CD4-positive, alpha-beta memory T cell (primary cell): ENCODE data around the gene SSR3. TPM values are rescaled to one million over a fixed set of nuclear protein-coding genes. Genes with fewer than 3 reads are reported as not detected.

Source experiments
- CTCF ChIA-PET: fragments of 350-600 bp; sonication (Branson Sonifier 250); formaldehyde crosslinking; loops from one replicate; lab custom pipeline; 2021; ENCODE audit warnings: inconsistent platforms; ENCODE audit not compliant: partially characterized antibody; lab: Charles Lee
- POLR2A ChIA-PET: fragments of 350-600 bp; sonication (Branson Sonifier 250); formaldehyde crosslinking; loops from one replicate; lab custom pipeline; 2021; ENCODE audit not compliant: partially characterized antibody; lab: Charles Lee
- DNase-seq, 5 donors: peaks; one replicate each; pipeline versions ENCODE4 v3.0.0 to v3.0.0-alpha.2; 2020 to 2022; ENCODE audit warnings: mixed read lengths in 1 of 5
- H3K27ac ChIP-seq: one replicate; pipeline ENCODE4 v1.7.0; 2013; ENCODE audit warnings: low read depth, low read length
- H3K27me3 ChIP-seq: 2 replicates; pipeline ENCODE4 v1.7.0; 2013; ENCODE audit warnings: mild to moderate bottlenecking, low read length, moderate library complexity; ENCODE audit not compliant: insufficient read depth
- H3K36me3 ChIP-seq: 2 replicates; pipeline ENCODE4 v1.7.0; 2013; ENCODE audit warnings: mild to moderate bottlenecking, low read length, moderate library complexity; ENCODE audit not compliant: insufficient read depth
- H3K4me1 ChIP-seq: 2 replicates; pipeline ENCODE4 v1.7.0; 2013; ENCODE audit warnings: mild to moderate bottlenecking, low read length, moderate library complexity; ENCODE audit not compliant: insufficient read depth
- H3K4me3 ChIP-seq, 2 donors: one replicate each; pipeline ENCODE4 v1.7.0; 2013; ENCODE audit warnings: low read length in 2 of 2, mild to moderate bottlenecking in 1 of 2
- H3K9me3 ChIP-seq, 2 donors: one replicate each; pipeline ENCODE4 v1.7.0; 2013; ENCODE audit warnings: low read length in 2 of 2, control low read depth in 1 of 2; ENCODE audit not compliant: control insufficient read depth in 1 of 2
- H3K27ac Mint-ChIP-seq, 7 donors: one replicate each; pipeline ENCODE4 v1.8.0; 2020 to 2021; ENCODE audit warnings: mixed read lengths in 7 of 7, mild to moderate bottlenecking in 6 of 7, inconsistent platforms in 3 of 7, moderate library complexity in 3 of 7
- H3K27me3 Mint-ChIP-seq, 2 donors: one replicate each; pipeline ENCODE4 v1.8.0; 2020 to 2021; ENCODE audit warnings: mixed read lengths in 2 of 2
- H3K36me3 Mint-ChIP-seq, 2 donors: one replicate each; pipeline ENCODE4 v1.8.0; 2020 to 2021; ENCODE audit warnings: mixed read lengths in 2 of 2, inconsistent platforms in 1 of 2, mild to moderate bottlenecking in 1 of 2
- H3K4me1 Mint-ChIP-seq, 4 donors: one replicate each; pipeline ENCODE4 v1.8.0; 2020 to 2021; ENCODE audit warnings: mixed read lengths in 4 of 4, mild to moderate bottlenecking in 1 of 4
- H3K4me3 Mint-ChIP-seq, 8 donors: one replicate each; pipeline ENCODE4 v1.8.0; 2020 to 2021; ENCODE audit warnings: mixed read lengths in 8 of 8, mild to moderate bottlenecking in 7 of 8, moderate library complexity in 6 of 8, inconsistent platforms in 3 of 8
- H3K9me3 Mint-ChIP-seq, 8 donors: one replicate each; pipeline ENCODE4 v1.8.0; 2020 to 2021; ENCODE audit warnings: mixed read lengths in 8 of 8, mild to moderate bottlenecking in 5 of 8, inconsistent platforms in 3 of 8, moderate library complexity in 1 of 8
- intact Hi-C: fragments of 100-400 bp; cut with micrococcal nuclease; formaldehyde crosslinking; loops from one replicate; pipeline ENCODE4 v1.15.1; 2023
- polyA plus RNA-seq, 2 donors: library from polyadenylated mRNA; unstranded; fragments of 300-500 nt; fragmentation: Illumina TruSeq; gene quantifications; one replicate each; pipeline ENCODE4 v1.2.3, GENCODE V29; 2021
- total RNA-seq, 2 experiments: library from RNA; stranded (reverse); gene quantifications; one replicate each; pipeline ENCODE4 v1.2.3, GENCODE V29; 2021

SSR3 gene
- total and polyA plus RNA-seq, 4 experiments from 2014 or later: 132 to 158 (median 137) TPM

DNA sequence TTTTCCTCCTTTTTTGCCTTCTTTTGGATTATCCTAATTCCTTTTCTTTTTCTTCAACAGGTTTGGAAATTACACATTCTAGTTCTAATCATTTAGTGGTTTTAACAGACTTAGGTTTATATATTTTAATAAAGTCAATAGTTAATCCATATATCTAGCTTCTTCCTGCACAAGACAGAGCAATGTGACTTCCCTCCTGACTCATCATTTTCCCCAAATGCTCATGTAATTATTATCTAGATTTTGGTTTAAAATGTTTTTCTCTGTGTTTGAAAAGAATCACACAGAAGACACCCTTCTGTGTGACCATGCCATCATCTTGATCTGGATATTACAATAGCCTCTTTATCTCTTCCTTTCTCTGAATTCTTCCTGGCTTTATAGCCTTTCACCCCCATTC is 28.6 kb upstream of the SSR3 start:
- Mint-ChIP-seq H3K36me3 (no peaks in the 10 kb centered on the region), H3K4me3 (no peak overlapping the region), H3K9me3 (no peaks in the 10 kb centered on the region), H3K27me3 (peaks cover 2 to 3% of the 10 kb centered on the region in 2 donors), H3K27ac (no peak overlapping the region), H3K4me1 (peaks cover 0 to 4% (median 2%) of the 10 kb centered on the region in 4 donors)
- H3K36me3 ChIP-seq: no peaks in the 10 kb centered on the region
- intact Hi-C loops: no loop called here
- no peaks in the 10 kb centered on the region for H3K27me3 ChIP-seq
- H3K4me1 ChIP-seq: peaks cover 4% of the 10 kb centered on the region
- ChIA-PET CTCF (no interaction called here), POLR2A (interaction anchor here (0.8 kb wide), 1 partner anchor 22 kb away, joined by 3 read pairs; no protein-coding TSS in a partner anchor)
- H3K4me3 ChIP-seq: no peak overlapping the region
- H3K9me3 ChIP-seq: no peaks in the 10 kb centered on the region
- no peak overlapping the region for H3K27ac ChIP-seq
- no peak for DNase-seq

DNA sequence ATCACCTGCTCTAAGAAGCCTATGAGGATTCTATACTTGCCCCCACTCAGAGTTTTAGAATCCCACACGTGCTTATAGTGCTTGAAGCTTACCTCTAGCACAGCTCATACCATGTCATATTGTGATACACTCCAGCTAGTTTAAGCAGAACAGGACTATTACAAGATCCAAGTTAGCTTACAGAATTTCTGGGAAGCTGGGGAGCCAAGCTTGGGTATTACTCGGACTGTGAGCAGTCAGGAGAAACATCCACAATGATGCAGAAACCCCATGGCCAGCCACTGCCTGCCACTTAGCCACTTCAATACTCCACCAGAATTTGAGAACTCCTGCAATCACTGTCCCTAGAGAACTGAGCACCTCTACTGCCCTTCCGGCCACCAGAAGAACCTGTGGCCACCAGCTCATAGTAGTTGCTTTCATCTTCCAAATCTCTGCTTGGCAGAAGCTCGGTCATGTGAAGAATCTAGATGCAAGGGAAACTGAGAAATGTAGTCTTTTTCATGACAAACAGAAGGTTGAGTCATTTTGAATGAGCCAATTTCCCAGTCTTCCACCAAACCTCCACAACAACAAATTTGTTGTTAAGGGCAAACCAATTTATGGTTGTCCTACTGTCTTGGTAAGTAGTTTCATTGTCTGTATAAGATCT is 27.7 kb upstream of the SSR3 start:
- H3K36me3 ChIP-seq: no peaks in the 10 kb centered on the region
- H3K27me3 ChIP-seq: no peaks in the 10 kb centered on the region
- H3K27ac ChIP-seq: no peak overlapping the region
- H3K9me3 ChIP-seq: no peaks in the 10 kb centered on the region
- Mint-ChIP-seq H3K9me3 (no peaks in the 10 kb centered on the region), H3K4me1 (peaks cover 0 to 4% (median 2%) of the 10 kb centered on the region in 4 donors), H3K4me3 (no peak overlapping the region), H3K36me3 (no peaks in the 10 kb centered on the region), H3K27ac (no peak overlapping the region), H3K27me3 (peaks cover 2 to 3% of the 10 kb centered on the region in 2 donors)
- CTCF ChIA-PET: no interaction called here
- POLR2A ChIA-PET: interaction anchor here (0.5 to 0.8 kb wide), 2 partner anchors 22 to 87 kb away, joined by 3 read pairs; no protein-coding TSS in a partner anchor
- peaks cover 4% of the 10 kb centered on the region for H3K4me1 ChIP-seq
- no peak for DNase-seq
- H3K4me3 ChIP-seq: no peak overlapping the region
- intact Hi-C loops: no loop called here

DNA sequence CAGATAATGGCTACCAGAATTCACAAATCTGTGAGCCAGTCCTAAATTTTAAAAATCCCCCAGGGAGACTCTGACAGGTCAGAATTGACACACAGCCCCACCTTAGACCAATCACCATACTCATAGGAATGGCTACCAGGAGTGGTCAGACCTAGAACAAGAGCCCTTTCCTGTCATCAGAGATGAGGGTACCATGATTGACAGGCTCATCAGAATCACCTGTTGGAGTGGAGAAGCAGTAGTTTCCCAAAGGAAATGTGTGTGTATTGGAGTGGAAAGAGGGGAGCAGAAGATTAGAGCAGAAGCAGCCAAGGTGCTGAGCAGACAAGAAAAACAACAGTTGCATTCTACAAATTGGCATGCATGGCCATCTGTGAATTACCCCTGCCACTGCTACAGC is 27.0 kb upstream of the SSR3 start:
- peaks cover 4% of the 10 kb centered on the region for H3K4me1 ChIP-seq
- no peaks in the 10 kb centered on the region for H3K36me3 ChIP-seq
- H3K27me3 Mint-ChIP-seq: peaks cover 2 to 3% of the 10 kb centered on the region in 2 donors
- no peak for DNase-seq
- no peak overlapping the region for H3K4me3 Mint-ChIP-seq
- H3K4me1 Mint-ChIP-seq: peaks cover 0 to 4% (median 2%) of the 10 kb centered on the region in 4 donors
- ChIA-PET CTCF (no interaction called here), POLR2A (no interaction called here)
- intact Hi-C loops: no loop called here
- no peaks in the 10 kb centered on the region for H3K9me3 ChIP-seq
- no peak overlapping the region for H3K27ac ChIP-seq
- no peak overlapping the region for H3K4me3 ChIP-seq
- no peaks in the 10 kb centered on the region for H3K36me3 Mint-ChIP-seq
- no peak overlapping the region for H3K27ac Mint-ChIP-seq
- H3K27me3 ChIP-seq: no peaks in the 10 kb centered on the region
- no peaks in the 10 kb centered on the region for H3K9me3 Mint-ChIP-seq

DNA sequence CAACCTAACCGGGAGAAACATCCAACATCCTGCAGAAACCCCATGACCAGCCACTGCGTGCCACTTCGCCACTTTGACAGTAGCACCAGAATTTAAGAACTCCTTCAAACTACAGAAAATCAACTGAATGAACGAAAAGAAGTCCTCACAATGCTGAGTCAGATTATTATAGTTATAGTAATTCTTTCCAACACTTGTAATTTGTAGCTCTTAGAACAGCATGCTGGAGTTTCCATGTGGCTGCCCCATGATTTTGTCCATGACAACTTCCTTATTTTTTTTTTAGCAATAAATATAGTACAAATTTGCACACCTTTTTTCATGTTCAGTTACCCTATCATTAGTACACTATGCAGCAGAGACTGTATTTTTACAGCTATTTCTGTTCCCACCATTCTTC is 26.1 kb upstream of the SSR3 start:
- Mint-ChIP-seq H3K9me3 (no peaks in the 10 kb centered on the region), H3K4me1 (peaks cover 0 to 4% (median 2%) of the 10 kb centered on the region in 4 donors), H3K27ac (no peak overlapping the region), H3K4me3 (no peak overlapping the region), H3K27me3 (peaks cover 4 to 5% of the 10 kb centered on the region in 2 donors), H3K36me3 (no peaks in the 10 kb centered on the region)
- H3K4me1 ChIP-seq: peaks cover 4% of the 10 kb centered on the region
- POLR2A ChIA-PET: no interaction called here
- no peak overlapping the region for H3K27ac ChIP-seq
- intact Hi-C loops: no loop called here
- H3K9me3 ChIP-seq: no peaks in the 10 kb centered on the region
- DNase-seq: no peak
- CTCF ChIA-PET: interaction anchor here (0.8 kb wide), 1 partner anchor 26 kb away, joined by 3 read pairs; the partner anchor contains the start of gene SSR3
- no peak overlapping the region for H3K4me3 ChIP-seq
- no peaks in the 10 kb centered on the region for H3K36me3 ChIP-seq
- no peaks in the 10 kb centered on the region for H3K27me3 ChIP-seq

DNA sequence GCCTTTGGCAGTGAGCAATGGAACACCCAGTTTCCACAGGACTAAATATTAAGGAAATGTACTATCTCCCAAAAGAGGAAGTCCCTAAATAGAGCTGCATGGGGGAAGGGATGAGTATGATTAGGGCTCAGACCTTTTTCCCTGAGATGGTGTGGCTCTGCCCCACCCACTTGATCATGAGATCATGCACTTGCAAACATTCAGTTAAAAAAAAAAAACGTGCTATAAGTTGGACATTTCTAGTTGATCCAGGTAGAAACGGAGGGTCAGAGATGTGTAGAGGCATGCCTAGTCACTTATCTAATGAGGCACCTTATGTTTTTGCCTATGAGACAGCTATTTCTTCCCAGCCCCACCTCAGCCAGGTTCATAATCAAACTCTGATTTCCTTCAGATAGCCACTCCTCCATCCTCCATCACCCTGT is 24.5 kb upstream of the SSR3 start:
- H3K27me3 ChIP-seq: no peaks in the 10 kb centered on the region
- H3K9me3 Mint-ChIP-seq: no peaks in the 10 kb centered on the region
- DNase-seq: no peak
- no peaks in the 10 kb centered on the region for H3K36me3 ChIP-seq
- peaks cover 4% of the 10 kb centered on the region for H3K4me1 ChIP-seq
- ChIA-PET CTCF (interaction anchor here (1.5 kb wide), 1 partner anchor 94 kb away, joined by 5 read pairs; no protein-coding TSS in a partner anchor), POLR2A (no interaction called here)
- intact Hi-C loops: no loop called here
- no peak overlapping the region for H3K4me3 ChIP-seq
- H3K4me3 Mint-ChIP-seq: no peak overlapping the region
- H3K4me1 Mint-ChIP-seq: peaks cover 0 to 4% (median 2%) of the 10 kb centered on the region in 4 donors
- no peaks in the 10 kb centered on the region for H3K36me3 Mint-ChIP-seq
- H3K27me3 Mint-ChIP-seq: peaks cover 7 to 11% of the 10 kb centered on the region in 2 donors
- H3K27ac ChIP-seq: no peak overlapping the region
- no peaks in the 10 kb centered on the region for H3K9me3 ChIP-seq
- no peak overlapping the region for H3K27ac Mint-ChIP-seq

DNA sequence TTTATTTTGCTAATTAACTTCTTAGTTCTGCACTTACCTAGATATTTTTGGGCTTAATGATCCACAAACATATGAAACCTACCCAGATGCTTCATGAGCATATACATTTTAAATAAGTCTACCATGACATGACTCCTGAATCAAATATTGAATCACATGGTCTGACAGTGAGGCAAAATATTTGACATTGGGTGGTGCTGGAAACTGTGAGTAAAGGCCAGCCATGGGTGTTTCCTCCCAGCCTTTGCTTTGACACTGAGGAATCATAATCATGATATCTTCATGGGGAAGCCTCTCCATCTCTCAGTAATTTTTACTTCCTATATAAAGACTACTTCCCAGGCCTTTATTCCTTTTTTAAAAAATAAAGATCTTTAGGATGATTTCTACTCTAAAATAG is 22.8 kb upstream of the SSR3 start:
- Histone ChIP-seq H3K27me3 (no peaks in the 10 kb centered on the region), H3K4me3 (no peak overlapping the region), H3K27ac (no peak overlapping the region), H3K36me3 (no peaks in the 10 kb centered on the region), H3K9me3 (no peaks in the 10 kb centered on the region), H3K4me1 (no peaks in the 10 kb centered on the region)
- intact Hi-C loops: no loop called here
- H3K36me3 Mint-ChIP-seq: no peaks in the 10 kb centered on the region
- no peak overlapping the region for H3K4me3 Mint-ChIP-seq
- ChIA-PET CTCF (interaction anchor here (1.3 to 1.5 kb wide), 2 partner anchors 11 to 96 kb away, joined by 3 to 5 read pairs; no protein-coding TSS in a partner anchor), POLR2A (no interaction called here)
- H3K27ac Mint-ChIP-seq: no peak overlapping the region
- H3K9me3 Mint-ChIP-seq: no peaks in the 10 kb centered on the region
- DNase-seq: no peak
- H3K27me3 Mint-ChIP-seq: peaks cover 7 to 17% of the 10 kb centered on the region in 2 donors
- H3K4me1 Mint-ChIP-seq: no peaks in the 10 kb centered on the region

DNA sequence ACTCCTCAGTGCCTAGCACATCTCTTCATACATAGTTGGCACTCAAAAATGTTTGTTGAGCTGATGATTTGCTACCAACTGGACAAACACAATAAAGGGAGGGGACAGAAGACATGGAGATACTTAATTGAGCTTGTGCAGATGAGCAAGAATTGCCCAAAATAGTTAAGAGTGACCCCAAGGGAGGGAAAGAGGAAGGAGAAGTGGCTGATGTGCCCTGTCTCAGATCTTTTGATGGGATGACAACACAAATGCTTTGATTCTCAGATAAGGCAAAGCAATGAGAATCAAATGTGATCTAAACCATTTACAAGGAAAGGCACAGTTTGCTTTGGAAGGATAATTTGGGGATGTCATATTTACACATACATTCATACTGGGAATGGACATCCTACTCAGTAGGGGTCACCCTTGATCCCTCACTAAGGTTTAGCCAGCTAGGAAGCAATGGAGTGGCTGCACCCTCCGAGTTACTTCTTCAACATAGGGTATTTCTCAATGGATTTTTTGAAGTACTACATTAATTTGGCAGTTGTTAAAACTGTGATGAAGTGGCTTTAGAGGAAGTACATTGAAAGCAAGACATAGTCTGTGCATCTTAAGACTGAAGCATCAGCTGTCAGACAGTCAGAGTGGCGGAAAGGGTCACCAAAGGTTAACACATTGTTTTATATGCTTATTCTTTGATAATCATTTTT is 21.9 kb upstream of the SSR3 start:
- Mint-ChIP-seq H3K27me3 (peaks cover 6 to 21% of the 10 kb centered on the region in 2 donors), H3K9me3 (no peaks in the 10 kb centered on the region), H3K36me3 (no peaks in the 10 kb centered on the region), H3K4me3 (no peak overlapping the region), H3K27ac (peak overlapping the region in 1 of 7 donors; percentile 33), H3K4me1 (no peaks in the 10 kb centered on the region)
- H3K27me3 ChIP-seq: no peaks in the 10 kb centered on the region
- no peak overlapping the region for H3K4me3 ChIP-seq
- intact Hi-C loops: no loop called here
- DNase-seq: no peak
- no peaks in the 10 kb centered on the region for H3K9me3 ChIP-seq
- CTCF ChIA-PET: interaction anchor here (0.8 to 1.4 kb wide), 2 partner anchors 23 to 504 kb away, joined by 3 read pairs; no protein-coding TSS in a partner anchor
- H3K4me1 ChIP-seq: no peaks in the 10 kb centered on the region
- H3K27ac ChIP-seq: no peak overlapping the region
- POLR2A ChIA-PET: no interaction called here
- no peaks in the 10 kb centered on the region for H3K36me3 ChIP-seq
